HepG2 (cell line): ENCODE data around the gene SAMD8. TPM values are rescaled to one million over a fixed set of nuclear protein-coding genes. Genes with fewer than 3 reads are reported as not detected.

Experiments used
- ATF7-NPFF ChIP-seq: sonication (generic); formaldehyde crosslinking; IDR thresholded peaks from 2 replicates; pipeline ENCODE4 v1.8.1; 2023; ENCODE audit warnings: mild to moderate bottlenecking, low read depth, missing genetic modification reagents, moderate library complexity
- DDIT3 ChIP-seq: sonication (generic); formaldehyde crosslinking; IDR thresholded peaks from 2 replicates; pipeline ENCODE4 v1.4.0; 2020; ENCODE audit warnings: mild to moderate bottlenecking, missing genetic modification reagents
- FOXK2 ChIP-seq: fragments of 450-650 bp; IDR thresholded peaks from 2 replicates; pipeline ENCODE4 v1.6.1; 2016
- HNRNPUL1 ChIP-seq: fragments of 200-400 bp; formaldehyde crosslinking; IDR thresholded peaks from 2 replicates; pipeline ENCODE4 v1.6.1; 2017; ENCODE audit warnings: low read depth, mild to moderate bottlenecking, low read length, moderate library complexity
- KLF15 ChIP-seq: sonication (generic); formaldehyde crosslinking; IDR thresholded peaks from 2 replicates; pipeline ENCODE4 v1.8.1; 2023; ENCODE audit warnings: borderline replicate concordance, mild to moderate bottlenecking, inconsistent platforms, missing genetic modification reagents, mixed read lengths
- MEIS1 ChIP-seq: sonication (generic); formaldehyde crosslinking; IDR thresholded peaks from 2 replicates; pipeline ENCODE4 v1.9.0; 2021; ENCODE audit warnings: mild to moderate bottlenecking, missing genetic modification reagents, moderate library complexity, borderline replicate concordance
- MNT ChIP-seq: fragments of 450-650 bp; IDR thresholded peaks from 2 replicates; pipeline ENCODE4 v1.6.1; 2016
- RBFOX2 ChIP-seq: fragments of 200-400 bp; formaldehyde crosslinking; IDR thresholded peaks from 2 replicates; pipeline ENCODE4 v1.6.1; 2017; ENCODE audit warnings: low read depth, mild to moderate bottlenecking, low read length
- RBM22 ChIP-seq: fragments of 200-400 bp; formaldehyde crosslinking; optimal IDR thresholded peaks from 2 replicates; pipeline ENCODE3; 2017; ENCODE audit warnings: mild to moderate bottlenecking, low read length, moderate library complexity
- TBX2 ChIP-seq: sonication (generic); formaldehyde crosslinking; IDR thresholded peaks from 2 replicates; pipeline ENCODE4 v1.5.0; 2020; ENCODE audit warnings: missing genetic modification reagents, mild to moderate bottlenecking, borderline replicate concordance
- TOPORS ChIP-seq: sonication (generic); formaldehyde crosslinking; IDR thresholded peaks from 2 replicates; pipeline ENCODE4 v1.8.0; 2023; ENCODE audit warnings: mild to moderate bottlenecking, missing genetic modification reagents
- ZNF329 ChIP-seq: sonication (generic); formaldehyde crosslinking; IDR thresholded peaks from 2 replicates; pipeline ENCODE4 v1.9.0; 2021; ENCODE audit warnings: low read depth, mild to moderate bottlenecking, missing genetic modification reagents
- ZNF44 ChIP-seq: sonication (generic); formaldehyde crosslinking; IDR thresholded peaks from 2 replicates; pipeline ENCODE4 v1.5.1; 2020; ENCODE audit warnings: mild to moderate bottlenecking, missing genetic modification reagents
- ZNF629 ChIP-seq: sonication (generic); formaldehyde crosslinking; conservative IDR thresholded peaks from 2 replicates; pipeline ENCODE4 v1.5.0; 2020; ENCODE audit warnings: missing genetic modification reagents
- ZNF776 ChIP-seq: sonication (generic); formaldehyde crosslinking; IDR thresholded peaks from 2 replicates; pipeline ENCODE4 v1.4.0; 2020; ENCODE audit warnings: mild to moderate bottlenecking, missing genetic modification reagents
- ZNF841 ChIP-seq: sonication (generic); formaldehyde crosslinking; IDR thresholded peaks from 2 replicates; pipeline ENCODE4 v1.8.1; 2023; ENCODE audit warnings: missing genetic modification reagents, borderline replicate concordance
- polyA plus RNA-seq, 8 experiments: library from polyadenylated mRNA; depleted of rRNA in 3 of 8; stranded (reverse) in 7 of 8; unstranded in 1 of 8; fragments of >200 nt; fragmentation: Illumina TruSeq in 4 of 8; extraction: Trizol in 4 of 8; gene quantifications; 2 replicates each; pipeline versions ENCODE4 v1.2.1 to v1.2.3, GENCODE V29; 2011 to 2016; ENCODE audit warnings: low read depth in 4 of 8, missing spikeins in 1 of 8, mixed read lengths in 1 of 8; ENCODE audit not compliant: insufficient read depth in 1 of 8
- total RNA-seq, 5 experiments: library from RNA; depleted of rRNA; stranded (reverse); fragments of >200 nt; fragmentation: Illumina TruSeq; extraction: Trizol; gene quantifications; 2 replicates each; pipeline ENCODE4 v1.2.3, GENCODE V29; 2016; ENCODE audit warnings: low read depth in 1 of 5
- TF ChIP-seq, protein P1 (sequence below): fragments of 450-650 bp; IDR thresholded peaks from 2 replicates; pipeline ENCODE4 v1.6.1; 2017; ENCODE audit warnings: mild to moderate bottlenecking
- TF ChIP-seq, protein P2 (sequence below): sonication (generic); formaldehyde crosslinking; IDR thresholded peaks from 2 replicates; pipeline ENCODE4 v1.5.0; 2020; ENCODE audit warnings: mild to moderate bottlenecking, missing genetic modification reagents, borderline replicate concordance
- TF ChIP-seq, protein P3 (sequence below): sonication (generic); formaldehyde crosslinking; IDR thresholded peaks from 2 replicates; pipeline ENCODE4 v1.5.1; 2020; ENCODE audit warnings: mild to moderate bottlenecking, missing genetic modification reagents, moderate library complexity

Gene SAMD8
- total and polyA plus RNA-seq, 2 of the 13 experiments (the other 11 are each of a cell fraction or from before 2014, with no cell fraction given): 10.4 to 13.2 TPM

DNA sequence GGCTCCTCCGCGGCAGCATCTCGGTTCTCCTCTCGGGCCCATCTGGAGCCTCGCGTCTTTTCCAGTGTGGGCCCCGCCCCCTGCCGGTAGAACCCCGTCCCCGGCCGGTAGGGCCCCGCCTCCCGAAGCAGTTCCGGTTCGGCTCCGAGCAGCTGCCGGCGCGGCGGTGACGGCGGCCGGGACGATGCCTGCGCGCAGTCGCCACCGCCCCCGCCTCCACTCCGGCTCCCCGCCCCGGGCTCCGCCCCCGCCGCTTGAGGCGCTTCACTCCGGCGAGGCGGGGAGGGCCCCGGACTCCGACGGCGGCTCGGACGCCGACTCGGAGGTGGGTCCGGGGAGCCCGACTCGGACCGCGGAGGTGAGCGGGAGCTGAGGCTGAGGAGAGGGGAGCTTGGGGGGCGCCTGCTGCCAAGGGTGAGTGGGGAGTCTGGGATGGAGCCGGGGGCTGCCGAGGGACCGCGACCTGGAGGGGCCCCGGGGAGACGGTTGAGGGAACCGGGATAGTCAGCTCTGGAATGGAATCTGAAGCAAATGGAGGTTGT, at the start of gene SAMD8 (continued):
- TF ChIP-seq HNRNPUL1: no peak
- TF ChIP-seq MEIS1 (CRISPR knock-in tag): no peak
- no peak for TF ChIP-seq DDIT3 (CRISPR knock-in tag)
- 0 out of 2 replicates have a peak, but pooled peaks have one; percentile 31 for TF ChIP-seq ZNF329 (CRISPR knock-in tag)
- no peak for TF ChIP-seq MNT
- TF ChIP-seq, protein P1, sequence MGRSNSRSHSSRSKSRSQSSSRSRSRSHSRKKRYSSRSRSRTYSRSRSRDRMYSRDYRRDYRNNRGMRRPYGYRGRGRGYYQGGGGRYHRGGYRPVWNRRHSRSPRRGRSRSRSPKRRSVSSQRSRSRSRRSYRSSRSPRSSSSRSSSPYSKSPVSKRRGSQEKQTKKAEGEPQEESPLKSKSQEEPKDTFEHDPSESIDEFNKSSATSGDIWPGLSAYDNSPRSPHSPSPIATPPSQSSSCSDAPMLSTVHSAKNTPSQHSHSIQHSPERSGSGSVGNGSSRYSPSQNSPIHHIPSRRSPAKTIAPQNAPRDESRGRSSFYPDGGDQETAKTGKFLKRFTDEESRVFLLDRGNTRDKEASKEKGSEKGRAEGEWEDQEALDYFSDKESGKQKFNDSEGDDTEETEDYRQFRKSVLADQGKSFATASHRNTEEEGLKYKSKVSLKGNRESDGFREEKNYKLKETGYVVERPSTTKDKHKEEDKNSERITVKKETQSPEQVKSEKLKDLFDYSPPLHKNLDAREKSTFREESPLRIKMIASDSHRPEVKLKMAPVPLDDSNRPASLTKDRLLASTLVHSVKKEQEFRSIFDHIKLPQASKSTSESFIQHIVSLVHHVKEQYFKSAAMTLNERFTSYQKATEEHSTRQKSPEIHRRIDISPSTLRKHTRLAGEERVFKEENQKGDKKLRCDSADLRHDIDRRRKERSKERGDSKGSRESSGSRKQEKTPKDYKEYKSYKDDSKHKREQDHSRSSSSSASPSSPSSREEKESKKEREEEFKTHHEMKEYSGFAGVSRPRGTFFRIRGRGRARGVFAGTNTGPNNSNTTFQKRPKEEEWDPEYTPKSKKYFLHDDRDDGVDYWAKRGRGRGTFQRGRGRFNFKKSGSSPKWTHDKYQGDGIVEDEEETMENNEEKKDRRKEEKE: no peak
- TF ChIP-seq TOPORS (CRISPR knock-in tag): peak; percentile 50; the same call in 1 of the 2 replicates
- TF ChIP-seq ZNF629 (CRISPR knock-in tag): no peak
- TF ChIP-seq, protein P2, sequence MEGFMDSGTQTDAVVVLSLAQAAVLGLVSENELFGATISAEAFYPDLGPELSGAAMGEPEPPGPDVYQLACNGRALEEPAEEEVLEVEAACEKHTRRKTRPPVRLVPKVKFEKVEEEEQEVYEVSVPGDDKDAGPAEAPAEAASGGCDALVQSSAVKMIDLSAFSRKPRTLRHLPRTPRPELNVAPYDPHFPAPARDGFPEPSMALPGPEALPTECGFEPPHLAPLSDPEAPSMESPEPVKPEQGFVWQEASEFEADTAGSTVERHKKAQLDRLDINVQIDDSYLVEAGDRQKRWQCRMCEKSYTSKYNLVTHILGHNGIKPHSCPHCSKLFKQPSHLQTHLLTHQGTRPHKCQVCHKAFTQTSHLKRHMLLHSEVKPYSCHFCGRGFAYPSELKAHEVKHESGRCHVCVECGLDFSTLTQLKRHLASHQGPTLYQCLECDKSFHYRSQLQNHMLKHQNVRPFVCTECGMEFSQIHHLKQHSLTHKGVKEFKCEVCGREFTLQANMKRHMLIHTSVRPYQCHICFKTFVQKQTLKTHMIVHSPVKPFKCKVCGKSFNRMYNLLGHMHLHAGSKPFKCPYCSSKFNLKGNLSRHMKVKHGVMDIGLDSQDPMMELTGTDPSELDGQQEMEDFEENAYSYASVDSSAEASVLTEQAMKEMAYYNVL (CRISPR knock-in tag): no peak; the same call in 1 of the 2 replicates
- no peak for TF ChIP-seq KLF15 (CRISPR knock-in tag)
- no peak for TF ChIP-seq RBM22
- no peak; the same call in 1 of the 2 replicates for TF ChIP-seq ZNF841 (CRISPR knock-in tag)
- TF ChIP-seq, protein P3, sequence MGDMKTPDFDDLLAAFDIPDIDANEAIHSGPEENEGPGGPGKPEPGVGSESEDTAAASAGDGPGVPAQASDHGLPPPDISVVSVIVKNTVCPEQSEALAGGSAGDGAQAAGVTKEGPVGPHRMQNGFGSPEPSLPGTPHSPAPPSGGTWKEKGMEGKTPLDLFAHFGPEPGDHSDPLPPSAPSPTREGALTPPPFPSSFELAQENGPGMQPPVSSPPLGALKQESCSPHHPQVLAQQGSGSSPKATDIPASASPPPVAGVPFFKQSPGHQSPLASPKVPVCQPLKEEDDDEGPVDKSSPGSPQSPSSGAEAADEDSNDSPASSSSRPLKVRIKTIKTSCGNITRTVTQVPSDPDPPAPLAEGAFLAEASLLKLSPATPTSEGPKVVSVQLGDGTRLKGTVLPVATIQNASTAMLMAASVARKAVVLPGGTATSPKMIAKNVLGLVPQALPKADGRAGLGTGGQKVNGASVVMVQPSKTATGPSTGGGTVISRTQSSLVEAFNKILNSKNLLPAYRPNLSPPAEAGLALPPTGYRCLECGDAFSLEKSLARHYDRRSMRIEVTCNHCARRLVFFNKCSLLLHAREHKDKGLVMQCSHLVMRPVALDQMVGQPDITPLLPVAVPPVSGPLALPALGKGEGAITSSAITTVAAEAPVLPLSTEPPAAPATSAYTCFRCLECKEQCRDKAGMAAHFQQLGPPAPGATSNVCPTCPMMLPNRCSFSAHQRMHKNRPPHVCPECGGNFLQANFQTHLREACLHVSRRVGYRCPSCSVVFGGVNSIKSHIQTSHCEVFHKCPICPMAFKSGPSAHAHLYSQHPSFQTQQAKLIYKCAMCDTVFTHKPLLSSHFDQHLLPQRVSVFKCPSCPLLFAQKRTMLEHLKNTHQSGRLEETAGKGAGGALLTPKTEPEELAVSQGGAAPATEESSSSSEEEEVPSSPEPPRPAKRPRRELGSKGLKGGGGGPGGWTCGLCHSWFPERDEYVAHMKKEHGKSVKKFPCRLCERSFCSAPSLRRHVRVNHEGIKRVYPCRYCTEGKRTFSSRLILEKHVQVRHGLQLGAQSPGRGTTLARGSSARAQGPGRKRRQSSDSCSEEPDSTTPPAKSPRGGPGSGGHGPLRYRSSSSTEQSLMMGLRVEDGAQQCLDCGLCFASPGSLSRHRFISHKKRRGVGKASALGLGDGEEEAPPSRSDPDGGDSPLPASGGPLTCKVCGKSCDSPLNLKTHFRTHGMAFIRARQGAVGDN (CRISPR knock-in tag): peak; percentile 87
- TF ChIP-seq ATF7-NPFF (CRISPR knock-in tag): 0 out of 2 replicates have a peak, but pooled peaks have one; percentile 61
- TF ChIP-seq TBX2: no peak
- no peak for TF ChIP-seq ZNF44 (CRISPR knock-in tag)
- no peak for TF ChIP-seq FOXK2
- peak; percentile 85 for TF ChIP-seq RBFOX2
- no peak for TF ChIP-seq ZNF776 (CRISPR knock-in tag)
